Ishikawa (cell line): ENCODE data around the gene OVOL3.

Experiments
- CEBPB ChIP-seq: IDR thresholded peaks from 2 replicates; pipeline ENCODE4 v1.6.1; 2012
- CREB1 ChIP-seq: IDR thresholded peaks from 2 replicates; pipeline ENCODE4 v1.6.1; 2012; ENCODE audit warnings: low read depth
- EGR1 ChIP-seq: IDR thresholded peaks from 2 replicates; pipeline ENCODE4 v1.6.1; 2012
- EP300 ChIP-seq: IDR thresholded peaks from 2 replicates; pipeline ENCODE4 v1.6.1; 2012; ENCODE audit warnings: borderline replicate concordance
- FOXM1 ChIP-seq: IDR thresholded peaks from 2 replicates; pipeline ENCODE4 v1.6.1; 2012; ENCODE audit warnings: low read depth, borderline replicate concordance
- NFIC ChIP-seq: IDR thresholded peaks from 2 replicates; pipeline ENCODE4 v1.6.1; 2012
- RAD21 ChIP-seq: IDR thresholded peaks from 2 replicates; pipeline ENCODE4 v1.6.1; 2012; ENCODE audit warnings: low read depth
- TAF1 ChIP-seq: IDR thresholded peaks from 2 replicates; pipeline ENCODE4 v1.6.1; 2012; ENCODE audit warnings: low read depth, mild to moderate bottlenecking
- TCF12 ChIP-seq: IDR thresholded peaks from 2 replicates; pipeline ENCODE4 v1.6.1; 2012; ENCODE audit warnings: low read depth
- TEAD4 ChIP-seq: IDR thresholded peaks from 2 replicates; pipeline ENCODE4 v1.6.1; 2012
- USF1 ChIP-seq: IDR thresholded peaks from 2 replicates; pipeline ENCODE4 v1.6.1; 2012
- YY1 ChIP-seq: IDR thresholded peaks from 2 replicates; pipeline ENCODE4 v1.6.1; 2012; ENCODE audit warnings: low read depth
- ZBTB7A ChIP-seq: IDR thresholded peaks from 2 replicates; pipeline ENCODE4 v1.6.1; 2012; ENCODE audit warnings: low read depth
- TF ChIP-seq, protein P1 (sequence below): IDR thresholded peaks from 2 replicates; pipeline ENCODE4 v1.6.1; 2012
- TF ChIP-seq, protein P2 (sequence below): IDR thresholded peaks from 2 replicates; pipeline ENCODE4 v1.6.1; 2012; ENCODE audit warnings: low read depth, mild to moderate bottlenecking

OVOL3 gene

GRCh38 chr19:36152352-36153091, 41.6 kb downstream of the OVOL3 start, which contains the start of gene COX7A1:
TSS of gene COX7A1 (minus strand) at chr19:36152447. CDS start at chr19:36152407, 40 bp downstream.
- TF ChIP-seq, protein P1, sequence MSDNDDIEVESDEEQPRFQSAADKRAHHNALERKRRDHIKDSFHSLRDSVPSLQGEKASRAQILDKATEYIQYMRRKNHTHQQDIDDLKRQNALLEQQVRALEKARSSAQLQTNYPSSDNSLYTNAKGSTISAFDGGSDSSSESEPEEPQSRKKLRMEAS, result no peak
- TF ChIP-seq CEBPB, result no peak
- no peak for TF ChIP-seq NFIC
- no peak for TF ChIP-seq TAF1
- TF ChIP-seq USF1, result no peak
- no peak for TF ChIP-seq ZBTB7A
- TF ChIP-seq CREB1, result no peak
- no peak for TF ChIP-seq EP300
- TF ChIP-seq TCF12, result no peak
- TF ChIP-seq, protein P2, sequence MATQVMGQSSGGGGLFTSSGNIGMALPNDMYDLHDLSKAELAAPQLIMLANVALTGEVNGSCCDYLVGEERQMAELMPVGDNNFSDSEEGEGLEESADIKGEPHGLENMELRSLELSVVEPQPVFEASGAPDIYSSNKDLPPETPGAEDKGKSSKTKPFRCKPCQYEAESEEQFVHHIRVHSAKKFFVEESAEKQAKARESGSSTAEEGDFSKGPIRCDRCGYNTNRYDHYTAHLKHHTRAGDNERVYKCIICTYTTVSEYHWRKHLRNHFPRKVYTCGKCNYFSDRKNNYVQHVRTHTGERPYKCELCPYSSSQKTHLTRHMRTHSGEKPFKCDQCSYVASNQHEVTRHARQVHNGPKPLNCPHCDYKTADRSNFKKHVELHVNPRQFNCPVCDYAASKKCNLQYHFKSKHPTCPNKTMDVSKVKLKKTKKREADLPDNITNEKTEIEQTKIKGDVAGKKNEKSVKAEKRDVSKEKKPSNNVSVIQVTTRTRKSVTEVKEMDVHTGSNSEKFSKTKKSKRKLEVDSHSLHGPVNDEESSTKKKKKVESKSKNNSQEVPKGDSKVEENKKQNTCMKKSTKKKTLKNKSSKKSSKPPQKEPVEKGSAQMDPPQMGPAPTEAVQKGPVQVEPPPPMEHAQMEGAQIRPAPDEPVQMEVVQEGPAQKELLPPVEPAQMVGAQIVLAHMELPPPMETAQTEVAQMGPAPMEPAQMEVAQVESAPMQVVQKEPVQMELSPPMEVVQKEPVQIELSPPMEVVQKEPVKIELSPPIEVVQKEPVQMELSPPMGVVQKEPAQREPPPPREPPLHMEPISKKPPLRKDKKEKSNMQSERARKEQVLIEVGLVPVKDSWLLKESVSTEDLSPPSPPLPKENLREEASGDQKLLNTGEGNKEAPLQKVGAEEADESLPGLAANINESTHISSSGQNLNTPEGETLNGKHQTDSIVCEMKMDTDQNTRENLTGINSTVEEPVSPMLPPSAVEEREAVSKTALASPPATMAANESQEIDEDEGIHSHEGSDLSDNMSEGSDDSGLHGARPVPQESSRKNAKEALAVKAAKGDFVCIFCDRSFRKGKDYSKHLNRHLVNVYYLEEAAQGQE, result no peak
- TF ChIP-seq EGR1, result no peak
- TF ChIP-seq YY1, result no peak

DNA sequence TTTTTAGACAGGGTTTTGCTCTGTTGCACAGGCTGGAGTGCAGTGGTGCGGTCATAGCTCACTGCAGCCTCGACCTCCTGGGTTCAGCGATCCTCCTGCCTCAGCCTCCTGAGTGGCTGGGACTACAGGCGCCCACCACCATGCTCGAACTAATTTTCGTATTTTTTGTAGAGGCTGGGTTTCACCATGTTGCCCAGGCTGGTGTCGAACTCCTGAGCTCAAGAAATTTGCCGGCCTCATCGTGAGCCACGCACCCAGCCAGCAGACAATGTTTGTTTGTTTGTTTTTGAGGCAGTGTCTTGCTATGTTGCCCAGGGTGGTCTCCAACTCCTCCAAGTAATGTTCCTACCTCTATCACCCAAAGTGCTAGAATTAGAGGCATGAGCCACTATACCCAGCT, 42.2 kb downstream of the OVOL3 start:
- TF ChIP-seq TAF1 (no peak), EP300 (no peak), EGR1 (no peak), CREB1 (no peak), TCF12 (no peak), ZBTB7A (no peak)
- TF ChIP-seq, protein P1, result no peak

DNA sequence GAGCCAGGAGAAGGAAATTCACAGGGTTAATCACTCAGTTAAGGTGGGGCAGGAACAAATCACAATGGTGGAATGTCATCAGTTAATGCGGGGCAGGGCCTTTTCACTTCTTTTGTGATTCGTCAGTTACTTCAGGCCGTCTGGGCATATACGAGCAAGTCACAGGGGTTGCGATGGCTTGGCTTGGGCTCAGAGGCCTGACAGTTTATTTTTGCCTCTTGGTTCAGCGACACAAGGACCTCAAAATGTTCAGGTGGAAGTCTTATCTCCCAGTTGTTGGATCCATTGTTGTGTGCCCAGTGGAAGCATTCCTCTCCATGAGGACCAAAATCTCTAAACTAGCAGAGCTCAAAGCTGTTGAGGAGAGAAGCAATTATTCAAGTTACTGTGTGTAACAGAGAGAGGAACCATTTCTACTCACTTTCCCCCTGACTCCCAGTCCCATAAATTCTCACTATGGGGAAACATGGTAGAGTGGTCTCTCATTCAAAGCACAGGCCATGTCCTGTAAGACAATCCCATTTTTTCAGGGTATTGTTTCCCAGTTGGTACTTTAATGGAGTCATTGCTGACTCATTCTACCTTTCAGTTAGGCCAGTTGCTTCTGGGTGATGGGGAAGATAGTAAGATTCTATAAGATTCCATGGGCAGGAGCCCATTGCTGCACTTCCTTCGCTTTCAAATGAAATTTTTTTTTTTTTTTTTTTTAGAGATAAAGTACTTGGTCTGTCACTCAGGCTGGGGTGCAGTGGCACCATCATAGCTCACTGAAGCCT, 50.1 kb downstream of the OVOL3 start:
- TF ChIP-seq TEAD4 (no peak), CREB1 (no peak), RAD21 (no peak), USF1 (no peak), FOXM1 (no peak), TCF12 (no peak), YY1 (no peak)
- TF ChIP-seq, protein P2, result no peak
- TF ChIP-seq, protein P1, result no peak
